ENCODE results near the gene GID8. TPM values are rescaled to one million over a fixed set of nuclear protein-coding genes. Genes with fewer than 3 reads are reported as not detected.

The GID8 gene
- total RNA-seq, 2 donors from 2014 or later, result 16.8 to 18.7 TPM

DNA sequence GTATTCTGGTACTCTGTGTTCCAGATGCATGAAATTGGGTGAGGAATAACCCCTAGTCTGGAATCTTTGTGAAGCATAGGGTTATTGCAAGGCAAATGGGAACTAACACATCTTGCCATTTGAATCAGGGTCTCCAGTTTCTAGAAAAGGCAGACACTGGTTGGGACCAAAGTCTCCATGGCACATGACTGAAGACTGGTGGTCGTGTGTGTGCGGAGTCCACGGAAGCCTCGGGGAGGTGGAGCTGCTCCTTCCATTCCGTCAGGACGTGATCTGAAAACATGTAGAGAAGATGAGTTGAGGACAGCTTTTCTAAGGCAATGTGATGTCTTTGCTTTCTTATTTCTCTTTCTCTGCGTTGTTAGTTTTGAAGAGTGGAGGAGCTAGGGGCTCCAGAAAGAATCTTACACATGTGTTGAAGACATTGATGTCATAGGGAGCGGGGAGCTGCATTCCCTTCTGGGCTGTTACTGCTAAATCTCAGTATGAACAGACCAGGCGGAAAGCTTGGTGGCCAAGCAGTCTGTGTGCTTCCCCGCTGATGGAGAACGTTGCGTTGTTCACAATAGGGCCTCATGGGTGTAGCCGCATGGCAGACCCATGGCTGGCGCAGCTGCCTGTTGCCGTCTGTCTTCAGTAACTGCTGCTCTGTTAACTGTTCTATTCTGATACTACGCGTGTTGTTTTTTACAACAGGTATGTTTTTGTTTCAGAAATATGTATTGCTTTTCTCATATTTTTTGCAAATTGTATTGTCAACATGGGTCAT, 9.8 kb downstream of the GID8 start:
- no peak for DNase-seq (ENCODE audit: low spot score)
- TF ChIP-seq, protein P1, sequence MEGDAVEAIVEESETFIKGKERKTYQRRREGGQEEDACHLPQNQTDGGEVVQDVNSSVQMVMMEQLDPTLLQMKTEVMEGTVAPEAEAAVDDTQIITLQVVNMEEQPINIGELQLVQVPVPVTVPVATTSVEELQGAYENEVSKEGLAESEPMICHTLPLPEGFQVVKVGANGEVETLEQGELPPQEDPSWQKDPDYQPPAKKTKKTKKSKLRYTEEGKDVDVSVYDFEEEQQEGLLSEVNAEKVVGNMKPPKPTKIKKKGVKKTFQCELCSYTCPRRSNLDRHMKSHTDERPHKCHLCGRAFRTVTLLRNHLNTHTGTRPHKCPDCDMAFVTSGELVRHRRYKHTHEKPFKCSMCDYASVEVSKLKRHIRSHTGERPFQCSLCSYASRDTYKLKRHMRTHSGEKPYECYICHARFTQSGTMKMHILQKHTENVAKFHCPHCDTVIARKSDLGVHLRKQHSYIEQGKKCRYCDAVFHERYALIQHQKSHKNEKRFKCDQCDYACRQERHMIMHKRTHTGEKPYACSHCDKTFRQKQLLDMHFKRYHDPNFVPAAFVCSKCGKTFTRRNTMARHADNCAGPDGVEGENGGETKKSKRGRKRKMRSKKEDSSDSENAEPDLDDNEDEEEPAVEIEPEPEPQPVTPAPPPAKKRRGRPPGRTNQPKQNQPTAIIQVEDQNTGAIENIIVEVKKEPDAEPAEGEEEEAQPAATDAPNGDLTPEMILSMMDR (IDR thresholded peaks at IDR 0.05), result no peak
- no peaks in the 10 kb centered on the region for H3K9me3 ChIP-seq

DNA sequence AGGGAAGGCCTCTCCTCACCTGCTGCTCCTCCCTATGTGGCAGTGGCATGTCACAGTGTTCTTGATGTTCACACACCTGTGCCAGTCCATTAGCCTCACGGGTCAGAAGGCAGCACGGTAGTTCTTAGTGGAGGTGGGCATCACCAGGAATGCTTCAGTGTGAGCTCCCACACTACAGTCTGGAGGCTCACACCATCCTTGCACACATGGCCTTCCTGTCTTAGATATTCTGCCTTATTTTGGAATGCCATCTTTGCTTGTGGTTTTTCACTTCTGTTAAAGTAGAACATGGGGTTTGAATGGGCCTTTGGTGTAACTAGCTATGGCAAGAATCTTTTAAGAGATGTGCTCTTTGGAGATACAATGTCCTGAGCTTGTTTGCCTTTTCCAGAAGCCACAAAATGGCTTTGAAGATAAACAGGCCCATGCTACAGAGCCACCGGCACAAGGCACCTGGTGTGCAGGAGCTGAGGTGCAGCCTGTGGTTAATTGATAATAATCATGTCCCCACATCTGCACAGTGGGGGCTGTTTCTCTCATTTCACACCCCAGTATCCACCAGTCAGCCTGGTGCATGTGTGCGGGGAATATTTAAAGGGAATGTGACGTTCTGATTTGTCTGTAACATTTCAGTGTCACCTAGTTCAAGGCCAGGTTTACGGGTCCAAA, 11.3 kb downstream of the GID8 start:
- no peak overlapping the region for H3K27ac ChIP-seq
- TF ChIP-seq, protein P1 (IDR thresholded peaks at IDR 0.05), result no peak
- DNase-seq (ENCODE audit: low spot score), result no peak
- H3K27me3 ChIP-seq, result no peaks in the 10 kb centered on the region
- no peak overlapping the region for H3K4me3 ChIP-seq
- peaks cover 0 to 41% of the 10 kb centered on the region in 2 donors for H3K4me1 ChIP-seq
- no peaks in the 10 kb centered on the region for H3K9me3 ChIP-seq
- H3K36me3 ChIP-seq, result peaks cover 51% of the 10 kb centered on the region

More for the DNA sequence above, 9.8 kb downstream of the GID8 start:
- no peak overlapping the region for H3K4me3 ChIP-seq
- H3K27me3 ChIP-seq, result no peaks in the 10 kb centered on the region
- H3K4me1 ChIP-seq, result peaks cover 0 to 25% of the 10 kb centered on the region in 2 donors
- H3K27ac ChIP-seq, result peak overlapping the region in 1 of 2 donors; percentile 68
- peaks cover 65% of the 10 kb centered on the region for H3K36me3 ChIP-seq

DNA sequence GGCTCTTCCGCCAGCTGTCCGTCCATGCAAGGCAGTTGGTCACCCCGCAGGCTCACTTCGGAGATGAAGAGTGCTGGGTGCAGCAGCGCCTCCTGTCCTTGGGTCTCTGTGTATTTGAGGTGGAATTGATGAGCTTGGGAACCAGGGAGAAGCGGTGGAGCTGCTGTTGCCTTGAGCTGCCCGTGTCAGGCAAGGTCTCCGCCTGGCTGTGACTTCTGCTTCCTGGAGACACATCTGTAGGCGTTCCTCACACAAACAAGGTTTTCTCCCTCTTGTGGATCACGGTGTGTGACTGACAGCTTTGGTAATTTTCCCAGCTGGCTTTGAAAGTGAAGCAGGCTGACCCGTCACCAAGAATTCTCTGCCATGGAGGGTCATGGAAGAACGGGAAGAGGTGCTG, 12.0 kb downstream of the GID8 start:
- H3K27ac ChIP-seq, result no peak overlapping the region
- H3K9me3 ChIP-seq, result no peaks in the 10 kb centered on the region
- H3K36me3 ChIP-seq, result peaks cover 45% of the 10 kb centered on the region
- TF ChIP-seq, protein P1 (IDR thresholded peaks at IDR 0.05), result no peak
- DNase-seq (ENCODE audit: low spot score), result no peak
- H3K4me3 ChIP-seq, result no peak overlapping the region
- H3K27me3 ChIP-seq, result no peaks in the 10 kb centered on the region
- peaks cover 0 to 46% of the 10 kb centered on the region in 2 donors for H3K4me1 ChIP-seq

DNA sequence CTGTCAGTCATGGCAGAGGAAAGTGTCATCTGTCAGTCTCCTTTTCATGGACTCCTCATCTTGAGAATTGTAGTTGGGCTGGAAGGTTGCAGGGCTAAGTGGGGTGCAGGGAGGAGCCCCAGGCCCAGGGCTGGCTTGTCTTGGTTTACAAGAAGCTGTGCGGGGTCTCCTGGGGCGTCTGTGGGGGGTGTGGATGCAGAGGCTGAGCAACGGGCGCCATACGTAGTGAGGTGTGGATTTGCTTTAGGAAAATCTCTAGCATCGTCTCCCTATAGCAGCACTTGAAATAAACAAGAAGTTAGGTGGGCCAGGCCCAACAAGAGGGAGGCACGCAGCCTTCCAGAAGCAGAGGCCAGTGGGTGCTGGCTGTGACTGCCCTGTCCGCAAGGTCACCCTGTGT, 12.8 kb downstream of the GID8 start:
- peaks cover 0 to 50% of the 10 kb centered on the region in 2 donors for H3K4me1 ChIP-seq
- no peak overlapping the region for H3K4me3 ChIP-seq
- H3K27ac ChIP-seq, result no peak overlapping the region
- no peaks in the 10 kb centered on the region for H3K27me3 ChIP-seq
- peaks cover 37% of the 10 kb centered on the region for H3K36me3 ChIP-seq
- no peaks in the 10 kb centered on the region for H3K9me3 ChIP-seq
- TF ChIP-seq, protein P1 (IDR thresholded peaks at IDR 0.05), result no peak
- DNase-seq (ENCODE audit: low spot score), result no peak

DNA sequence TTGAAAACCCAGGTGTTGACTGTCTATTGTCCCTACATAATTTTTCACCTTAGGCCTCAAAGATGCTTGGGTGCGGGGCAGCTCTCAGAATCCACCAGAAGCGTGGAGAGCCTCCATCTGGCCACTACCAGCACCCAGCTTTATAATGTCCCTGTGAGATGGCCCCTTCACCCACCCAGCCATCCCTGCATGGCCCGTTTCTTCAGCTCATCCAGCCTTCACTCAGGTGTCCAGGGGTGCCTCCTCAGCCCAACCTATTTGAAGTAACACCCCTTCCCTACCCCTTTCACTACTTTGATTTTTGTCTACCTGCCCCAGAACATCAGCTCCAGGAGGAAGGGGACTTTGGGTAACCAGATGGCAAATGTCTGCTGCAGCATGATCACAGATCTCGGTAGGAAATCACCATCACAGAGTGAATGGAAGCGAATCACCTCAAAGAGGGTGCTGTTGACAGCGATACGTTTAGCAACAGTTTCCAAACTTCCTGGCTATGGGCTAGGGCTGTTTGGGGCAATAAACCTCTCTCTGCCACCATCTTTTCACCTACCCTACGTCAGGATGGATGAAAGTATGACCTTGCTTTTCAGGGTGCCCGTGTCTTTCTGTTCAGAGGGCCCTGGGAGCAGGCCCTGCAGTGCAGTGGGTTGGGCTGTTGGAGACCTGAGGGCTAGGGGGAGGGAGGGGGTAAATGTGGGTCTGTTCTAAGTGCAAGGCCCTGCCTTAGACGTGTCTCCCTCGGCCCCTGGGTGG, 13.4 kb downstream of the GID8 start:
- Histone ChIP-seq H3K4me1 (peaks cover 0 to 55% of the 10 kb centered on the region in 2 donors), H3K27me3 (no peaks in the 10 kb centered on the region), H3K9me3 (no peaks in the 10 kb centered on the region), H3K36me3 (peaks cover 31% of the 10 kb centered on the region), H3K4me3 (no peak overlapping the region), H3K27ac (no peak overlapping the region)
- no peak for DNase-seq (ENCODE audit: low spot score)
- TF ChIP-seq, protein P1 (IDR thresholded peaks at IDR 0.05), result no peak
